ENCODE measurements around the gene SNAPC4. TPM values are rescaled to one million over a fixed set of nuclear protein-coding genes. Genes with fewer than 3 reads are reported as not detected.

Gene SNAPC4
- polyA plus RNA-seq, 1 donor from 2014 or later: 6.8 TPM

- no peaks in the 10 kb centered on the region for H3K27me3 ChIP-seq (ENCODE audit: insufficient read depth, low read depth, low read length)
- no peak overlapping the region for H3K4me3 ChIP-seq (ENCODE audit: low read length)
- H3F3A ChIP-seq (ENCODE audit: insufficient read depth, low read length, poor library complexity, severe bottlenecking): no peaks in the 10 kb centered on the region
- H3K79me2 ChIP-seq (replicated peaks; ENCODE audit: insufficient read depth, low read length): no peaks in the 10 kb centered on the region
- H3K36me3 ChIP-seq (ENCODE audit: insufficient read depth, low read length): no peaks in the 10 kb centered on the region
- no peaks in the 10 kb centered on the region for H3K9me3 ChIP-seq (ENCODE audit: low read length)
- H3K9me2 ChIP-seq (ENCODE audit: insufficient read depth, low read length): no peaks in the 10 kb centered on the region
- H3K27ac ChIP-seq (ENCODE audit: low read length): no peak overlapping the region
- no peak overlapping the region for H3K9ac ChIP-seq (ENCODE audit: low read length)
- H3K4me2 ChIP-seq (ENCODE audit: low read length): no peak overlapping the region
- no peaks in the 10 kb centered on the region for H4K20me1 ChIP-seq (ENCODE audit: insufficient read depth)
- TF ChIP-seq RAD21 (conservative IDR thresholded peaks at IDR 0.05) (no peak), POLR2AphosphoS5 (IDR thresholded peaks at IDR 0.05) (no peak)
- no peak overlapping the region for H2AFZ ChIP-seq (ENCODE audit: low read depth, low read length)
These were observed 22.4 kb downstream of the SNAPC4 start for GRCh38 chr9:136377341-136378169.

GRCh38 chr9:136376457-136376856, 23.5 kb downstream of the SNAPC4 start:
- H3K36me3 ChIP-seq (ENCODE audit: insufficient read depth, low read length): no peaks in the 10 kb centered on the region
- H3K9ac ChIP-seq (ENCODE audit: low read length): no peak overlapping the region
- H3F3A ChIP-seq (ENCODE audit: insufficient read depth, low read length, poor library complexity, severe bottlenecking): no peaks in the 10 kb centered on the region
- H3K79me2 ChIP-seq (replicated peaks; ENCODE audit: insufficient read depth, low read length): no peaks in the 10 kb centered on the region
- no peak overlapping the region for H2AFZ ChIP-seq (ENCODE audit: low read depth, low read length)
- H3K9me2 ChIP-seq (ENCODE audit: insufficient read depth, low read length): no peaks in the 10 kb centered on the region
- H3K27ac ChIP-seq (ENCODE audit: low read length): no peak overlapping the region
- TF ChIP-seq EP300 (conservative IDR thresholded peaks at IDR 0.05; ENCODE audit: poor library complexity, severe bottlenecking) (no peak), TAF1 (IDR thresholded peaks at IDR 0.05; ENCODE audit: low read depth) (no peak), EZH2 (IDR thresholded peaks at IDR 0.05; ENCODE audit: borderline replicate concordance, insufficient read depth, low read length, poor library complexity, severe bottlenecking) (no peak), CTCF (IDR thresholded peaks at IDR 0.05; ENCODE audit: poor library complexity, severe bottlenecking) (no peak), MXI1 (conservative IDR thresholded peaks at IDR 0.05; ENCODE audit: poor library complexity, severe bottlenecking) (no peak), RAD21 (conservative IDR thresholded peaks at IDR 0.05) (no peak), SMC3 (conservative IDR thresholded peaks at IDR 0.05; ENCODE audit: poor library complexity) (no peak), REST (IDR thresholded peaks at IDR 0.05; ENCODE audit: borderline replicate concordance) (no peak), POLR2AphosphoS5 (IDR thresholded peaks at IDR 0.05) (no peak)
- H3K4me2 ChIP-seq (ENCODE audit: low read length): no peak overlapping the region
- no peak overlapping the region for H3K4me3 ChIP-seq (ENCODE audit: low read length)
- no peaks in the 10 kb centered on the region for H3K9me3 ChIP-seq (ENCODE audit: low read length)
- no peaks in the 10 kb centered on the region for H3K27me3 ChIP-seq (ENCODE audit: insufficient read depth, low read depth, low read length)
- no peaks in the 10 kb centered on the region for H4K20me1 ChIP-seq (ENCODE audit: insufficient read depth)

Measured in neural cell (in vitro differentiated cells).